Subcutaneous preadipocyte (primary cell): ENCODE data around the gene RAX2. TPM values are rescaled to one million over a fixed set of nuclear protein-coding genes. Genes with fewer than 3 reads are reported as not detected.

Experiments
- small RNA-seq: library from RNA; depleted of rRNA; stranded (forward); fragments of <200 nt; gene quantifications from one replicate; pipeline ENCODE3, GENCODE V24; 2012
- total RNA-seq: library from RNA; depleted of rRNA; stranded (reverse); fragments of >200 nt; gene quantifications from 2 replicates; pipeline ENCODE4 v1.2.3, GENCODE V29; 2012

Gene RAX2
- not detected in 2 replicates for total RNA-seq

DNA sequence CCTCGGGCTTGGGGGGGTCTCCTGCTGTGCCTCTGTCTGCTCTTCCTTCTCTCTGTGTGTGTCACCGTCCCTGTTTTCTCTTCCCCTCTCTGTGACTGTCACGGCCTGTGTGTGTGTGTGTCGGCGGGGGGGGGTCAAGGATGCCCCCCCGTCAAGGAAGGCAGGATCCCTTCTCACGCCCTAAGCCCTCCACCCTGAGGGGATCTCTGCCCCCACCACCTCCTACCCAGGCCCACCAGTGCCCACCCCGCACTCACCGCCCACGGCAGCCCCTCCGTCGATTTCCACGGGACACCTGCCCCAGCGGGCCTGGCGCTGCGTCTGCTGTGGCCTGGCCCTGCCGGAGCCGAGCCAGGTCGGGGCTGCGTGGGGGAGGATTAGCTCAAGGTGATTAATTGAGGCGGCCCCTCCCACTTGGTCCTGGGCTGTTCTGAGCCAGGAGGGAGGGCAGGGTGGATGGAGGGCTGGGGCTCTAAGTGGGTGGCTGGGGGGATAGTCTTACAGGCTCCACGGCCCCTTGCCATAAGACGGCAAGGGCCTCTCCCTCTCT is at the start of gene RAX2:
TSS of gene RAX2 (minus strand) at position 323 of the 550 bp plus-strand sequence. CDS start 486 bp downstream, outside the sequence.

GRCh38 chr19:3785938-3786824 is 14.2 kb upstream of the RAX2 start, which contains the start of gene MATK:
Gene MATK (minus strand): TSS chr19:3786381. CDS start chr19:3785135, 1,246 bp downstream.

DNA sequence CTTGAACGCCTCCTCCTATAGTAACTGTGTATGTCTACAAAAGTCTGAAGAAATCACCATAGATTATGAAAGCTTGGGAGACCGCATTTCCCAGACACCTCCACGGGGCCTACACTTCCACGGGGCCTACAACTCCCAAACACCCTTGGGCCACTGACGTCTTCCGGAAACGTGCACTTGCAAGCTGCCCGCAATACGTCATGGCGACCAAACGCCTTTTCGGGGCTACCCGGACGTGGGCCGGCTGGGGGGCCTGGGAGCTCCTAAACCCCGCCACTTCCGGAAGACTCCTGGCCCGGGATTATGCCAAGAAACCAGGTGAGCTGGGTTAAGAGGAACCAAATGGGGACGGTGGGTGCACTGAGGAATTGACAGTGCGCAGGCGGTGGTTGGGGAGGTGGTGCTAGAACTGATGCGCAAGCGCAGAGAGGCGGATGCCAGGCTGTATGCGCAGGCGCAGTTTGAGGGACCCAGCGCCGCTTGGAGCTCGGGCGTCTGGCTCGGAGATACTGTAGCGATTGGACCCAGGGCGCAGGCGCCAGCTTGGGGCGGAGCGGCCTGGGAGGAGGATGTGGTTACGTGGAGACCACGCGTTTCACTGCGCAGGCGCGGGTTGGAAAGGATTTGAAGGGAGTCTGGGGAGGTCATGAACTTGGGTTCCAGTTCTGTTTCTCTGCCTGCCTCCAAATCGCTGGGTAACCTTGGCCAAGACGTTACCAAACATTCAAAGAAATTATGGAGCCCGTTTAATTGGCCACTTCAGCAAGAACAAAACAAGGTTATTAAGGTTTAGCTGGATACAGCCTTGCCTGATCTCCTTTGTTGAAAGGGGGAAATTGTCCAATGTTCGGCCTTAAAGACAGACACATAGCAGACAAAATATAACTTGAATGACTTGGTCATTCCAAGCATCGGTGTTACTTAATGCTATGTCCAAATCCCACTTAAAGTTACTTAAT is 9.2 kb downstream of the RAX2 start, which contains the start of gene MRPL54:
TSS of gene MRPL54 (plus strand) at position 182 of the 959 bp plus-strand sequence. CDS start at position 201, 19 bp downstream.

DNA sequence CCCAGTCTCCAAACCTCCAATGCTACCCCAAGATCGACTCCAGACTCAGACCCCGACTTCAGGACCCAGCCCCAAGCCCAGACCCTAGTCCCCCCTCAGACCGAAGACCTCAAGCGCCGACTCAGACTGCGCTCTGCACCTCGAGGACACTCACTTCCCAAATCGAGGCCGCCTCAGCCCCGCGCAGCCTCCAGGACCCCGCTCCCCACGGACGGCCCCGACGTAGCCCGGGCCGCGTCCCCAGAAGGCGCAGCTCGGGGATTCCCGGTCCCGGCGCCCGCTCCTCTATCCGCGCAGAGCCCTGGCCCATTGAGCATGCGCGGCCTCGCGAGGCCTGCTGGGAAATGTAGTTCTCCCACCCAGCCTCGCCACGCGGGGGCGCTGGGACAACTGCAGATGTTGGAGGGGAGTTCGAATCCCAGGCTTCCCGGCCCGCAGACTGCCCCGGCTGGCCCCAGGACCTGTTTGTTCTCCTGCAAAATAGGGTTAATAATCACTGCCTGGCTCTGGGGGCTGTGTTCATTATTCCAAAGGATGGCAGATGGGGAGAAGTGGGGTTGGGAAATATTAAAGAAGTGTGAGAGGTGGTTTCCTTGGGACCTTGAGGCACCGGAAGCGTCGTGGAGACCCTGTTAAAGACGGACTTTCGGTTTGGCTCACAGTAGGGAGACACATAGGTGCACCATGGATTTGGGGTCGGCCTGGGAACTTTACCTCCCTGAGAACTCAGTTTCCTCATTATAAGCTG is 10.5 kb downstream of the RAX2 start, which contains the start of gene APBA3:
TSS of gene APBA3 (minus strand) at position 311 of the 748 bp plus-strand sequence. CDS start 1,428 bp downstream, outside the sequence.

Small RNA genes lying within 50 kb of the gene (small RNA-seq; reads per million reads assigned to genes)
- gene AC005777.1: not detected

Other genes starting within 250 kb of the RAX2 start
- not detected in 2 replicates for gene TEKTIP1, start 233.1 kb downstream of the RAX2 start, total RNA-seq
- gene MFSD12, start 214.6 kb downstream of the RAX2 start, total RNA-seq: 82.7 and 86.6 TPM in 2 replicates
- gene HMG20B, start 199.3 kb downstream of the RAX2 start, total RNA-seq: 73.5 and 85.2 TPM in 2 replicates
- under 0.01 TPM in 2 replicates for gene GIPC3, start 186.8 kb downstream of the RAX2 start, total RNA-seq
- 0.73 and 1.8 TPM in 2 replicates for gene TBXA2R, start 165.4 kb downstream of the RAX2 start, total RNA-seq
- gene CACTIN, start 145.4 kb downstream of the RAX2 start, total RNA-seq: 21.7 and 26.4 TPM in 2 replicates
- gene PIP5K1C, start 71.8 kb downstream of the RAX2 start, total RNA-seq: 21.7 and 24.0 TPM in 2 replicates
- not detected in 2 replicates for gene TJP3, start 63.8 kb downstream of the RAX2 start, total RNA-seq
- gene APBA3, start 10.5 kb downstream of the RAX2 start, total RNA-seq: 15.1 and 23.1 TPM in 2 replicates
- 35.3 and 38.3 TPM in 2 replicates for gene MRPL54, start 9.5 kb downstream of the RAX2 start, total RNA-seq
- gene MATK, start 14.2 kb upstream of the RAX2 start, total RNA-seq: under 0.01 and 0.98 TPM in 2 replicates
- gene ZFR2, start 96.8 kb upstream of the RAX2 start, total RNA-seq: not detected in 2 replicates
- not detected in 2 replicates for gene ATCAY, start 108.5 kb upstream of the RAX2 start, total RNA-seq
- not detected in 2 replicates for gene NMRK2, start 160.8 kb upstream of the RAX2 start, total RNA-seq
- 49.1 and 50.0 TPM in 2 replicates for gene DAPK3, start 198.9 kb upstream of the RAX2 start, total RNA-seq
- 2,601 and 2,769 TPM in 2 replicates for gene EEF2, start 213.2 kb upstream of the RAX2 start, total RNA-seq
- 13.6 and 16.2 TPM in 2 replicates for gene PIAS4, start 235.5 kb upstream of the RAX2 start, total RNA-seq